ENCODE measurements around the gene CRAMP1. TPM values are rescaled to one million over a fixed set of nuclear protein-coding genes. Genes with fewer than 3 reads are reported as not detected.

CRAMP1 gene
- total RNA-seq, 1 experiment from 2014 or later, result 28.8 TPM

DNA sequence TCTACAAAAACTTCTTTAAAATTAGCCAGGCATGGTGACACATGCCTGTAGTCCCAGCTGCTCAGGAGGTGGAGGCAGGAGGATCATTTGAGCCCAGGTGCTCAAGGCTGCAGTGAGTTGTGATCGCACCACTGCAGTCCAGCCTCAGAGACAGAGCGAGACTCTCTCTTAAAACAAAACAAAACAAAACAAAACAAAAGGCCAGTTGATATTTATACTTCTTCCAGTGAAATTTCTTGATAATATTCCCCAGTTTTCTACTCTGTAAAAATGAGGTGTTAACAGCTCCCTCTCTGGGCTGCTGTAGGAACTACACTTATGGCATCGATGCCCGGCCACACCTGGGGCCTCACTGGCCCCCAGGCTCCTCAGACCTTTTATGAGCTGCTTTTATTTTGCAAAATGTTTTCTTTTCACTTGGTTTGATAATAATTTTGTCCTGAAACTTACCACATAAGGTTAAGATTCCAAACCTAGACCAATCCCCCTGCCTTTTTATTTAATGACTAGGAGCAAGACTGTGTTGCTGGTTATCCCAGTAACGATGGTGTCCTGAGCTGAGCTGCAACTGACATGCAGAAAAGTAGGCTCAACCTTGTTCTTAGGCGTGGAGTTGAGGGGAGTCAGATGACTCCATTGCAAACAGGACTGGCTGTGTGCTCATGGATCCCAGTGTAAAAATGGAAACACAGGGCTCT, 111.4 kb downstream of the CRAMP1 start:
- POLR2A ChIA-PET, result interaction anchor here (0.5 to 0.8 kb wide), 3 partner anchors 18 to 21 kb away, joined by 3 to 4 read pairs (median 4); partner anchors contain the start of gene MAPK8IP3

DNA sequence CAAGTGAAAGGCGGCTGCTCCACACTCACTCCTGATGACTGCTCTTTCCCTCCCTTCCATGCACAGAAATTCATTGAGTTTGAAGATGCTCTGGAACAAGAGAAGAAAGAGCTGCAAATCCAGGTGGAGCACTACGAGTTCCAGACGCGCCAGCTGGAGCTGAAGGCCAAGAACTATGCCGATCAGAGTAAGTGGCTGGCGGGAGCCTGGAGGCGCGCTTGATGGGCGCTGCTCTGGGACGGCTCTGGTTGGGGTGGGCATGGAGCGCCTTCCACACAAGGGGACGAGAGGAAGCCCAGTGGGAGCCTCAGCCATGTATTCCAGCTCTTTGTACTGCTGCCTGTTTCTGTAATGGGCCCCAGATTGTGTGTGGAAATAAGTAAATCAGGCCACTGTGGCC, 112.3 kb downstream of the CRAMP1 start:
- H3K36me3 ChIP-seq (ENCODE audit: control insufficient read depth, insufficient read depth, low read length), result no peaks in the 10 kb centered on the region
- peaks cover 42% of the 10 kb centered on the region for H3K4me1 ChIP-seq (ENCODE audit: control insufficient read depth, insufficient read depth, low read length)
- POLR2A ChIA-PET, result no interaction called here
- TF ChIP-seq SIN3A (IDR thresholded peaks at IDR 0.05; ENCODE audit: borderline replicate concordance, insufficient read depth, low read depth, low read length), result no peak
- no peak for TF ChIP-seq TCF7L2 (IDR thresholded peaks at IDR 0.05; ENCODE audit: low read depth, low read length)
- TF ChIP-seq, protein P1, sequence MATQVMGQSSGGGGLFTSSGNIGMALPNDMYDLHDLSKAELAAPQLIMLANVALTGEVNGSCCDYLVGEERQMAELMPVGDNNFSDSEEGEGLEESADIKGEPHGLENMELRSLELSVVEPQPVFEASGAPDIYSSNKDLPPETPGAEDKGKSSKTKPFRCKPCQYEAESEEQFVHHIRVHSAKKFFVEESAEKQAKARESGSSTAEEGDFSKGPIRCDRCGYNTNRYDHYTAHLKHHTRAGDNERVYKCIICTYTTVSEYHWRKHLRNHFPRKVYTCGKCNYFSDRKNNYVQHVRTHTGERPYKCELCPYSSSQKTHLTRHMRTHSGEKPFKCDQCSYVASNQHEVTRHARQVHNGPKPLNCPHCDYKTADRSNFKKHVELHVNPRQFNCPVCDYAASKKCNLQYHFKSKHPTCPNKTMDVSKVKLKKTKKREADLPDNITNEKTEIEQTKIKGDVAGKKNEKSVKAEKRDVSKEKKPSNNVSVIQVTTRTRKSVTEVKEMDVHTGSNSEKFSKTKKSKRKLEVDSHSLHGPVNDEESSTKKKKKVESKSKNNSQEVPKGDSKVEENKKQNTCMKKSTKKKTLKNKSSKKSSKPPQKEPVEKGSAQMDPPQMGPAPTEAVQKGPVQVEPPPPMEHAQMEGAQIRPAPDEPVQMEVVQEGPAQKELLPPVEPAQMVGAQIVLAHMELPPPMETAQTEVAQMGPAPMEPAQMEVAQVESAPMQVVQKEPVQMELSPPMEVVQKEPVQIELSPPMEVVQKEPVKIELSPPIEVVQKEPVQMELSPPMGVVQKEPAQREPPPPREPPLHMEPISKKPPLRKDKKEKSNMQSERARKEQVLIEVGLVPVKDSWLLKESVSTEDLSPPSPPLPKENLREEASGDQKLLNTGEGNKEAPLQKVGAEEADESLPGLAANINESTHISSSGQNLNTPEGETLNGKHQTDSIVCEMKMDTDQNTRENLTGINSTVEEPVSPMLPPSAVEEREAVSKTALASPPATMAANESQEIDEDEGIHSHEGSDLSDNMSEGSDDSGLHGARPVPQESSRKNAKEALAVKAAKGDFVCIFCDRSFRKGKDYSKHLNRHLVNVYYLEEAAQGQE (IDR thresholded peaks at IDR 0.05; ENCODE audit: insufficient read depth in 1 of 2, low read depth in 2 of 2, low read length in 1 of 2), result no peak
- no peak for TF ChIP-seq POLR2AphosphoS5 (IDR thresholded peaks at IDR 0.05; ENCODE audit: low read depth, low read length)
- TF ChIP-seq, protein P2, sequence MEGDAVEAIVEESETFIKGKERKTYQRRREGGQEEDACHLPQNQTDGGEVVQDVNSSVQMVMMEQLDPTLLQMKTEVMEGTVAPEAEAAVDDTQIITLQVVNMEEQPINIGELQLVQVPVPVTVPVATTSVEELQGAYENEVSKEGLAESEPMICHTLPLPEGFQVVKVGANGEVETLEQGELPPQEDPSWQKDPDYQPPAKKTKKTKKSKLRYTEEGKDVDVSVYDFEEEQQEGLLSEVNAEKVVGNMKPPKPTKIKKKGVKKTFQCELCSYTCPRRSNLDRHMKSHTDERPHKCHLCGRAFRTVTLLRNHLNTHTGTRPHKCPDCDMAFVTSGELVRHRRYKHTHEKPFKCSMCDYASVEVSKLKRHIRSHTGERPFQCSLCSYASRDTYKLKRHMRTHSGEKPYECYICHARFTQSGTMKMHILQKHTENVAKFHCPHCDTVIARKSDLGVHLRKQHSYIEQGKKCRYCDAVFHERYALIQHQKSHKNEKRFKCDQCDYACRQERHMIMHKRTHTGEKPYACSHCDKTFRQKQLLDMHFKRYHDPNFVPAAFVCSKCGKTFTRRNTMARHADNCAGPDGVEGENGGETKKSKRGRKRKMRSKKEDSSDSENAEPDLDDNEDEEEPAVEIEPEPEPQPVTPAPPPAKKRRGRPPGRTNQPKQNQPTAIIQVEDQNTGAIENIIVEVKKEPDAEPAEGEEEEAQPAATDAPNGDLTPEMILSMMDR (IDR thresholded peaks at IDR 0.05), result no peak
- DNase-seq (ENCODE audit: low read depth, low spot score) (no peak), ATAC-seq (no peak)
- intact Hi-C loops (cut with micrococcal nuclease; ENCODE audit: unreplicated experiment) (no loop called here), in situ Hi-C loops (cut with HindIII; ENCODE audit: low pct_unique_long_range_greater_than_20kb, low sequenced_read_pairs) (no loop called here)
- CTCF ChIA-PET, result interaction anchor here (0.6 to 0.8 kb wide), 2 partner anchors 13 to 26 kb away, joined by 3 to 6 read pairs; no protein-coding TSS in a partner anchor
- no TSS peak for BruUV-seq (replicated peaks)
- no peaks in the 10 kb centered on the region for H3K9me3 ChIP-seq (ENCODE audit: control insufficient read depth, insufficient read depth, low read depth, low read length)
- H3K27ac ChIP-seq (ENCODE audit: low read length), result peak overlapping the region; percentile 91
- H3K4me3 ChIP-seq (ENCODE audit: low read depth in 2 of 2, low read length in 2 of 2), result no peak overlapping the region
- H3K27me3 ChIP-seq (ENCODE audit: control insufficient read depth, insufficient read depth, low read length), result no peaks in the 10 kb centered on the region

More for the DNA sequence above, 111.4 kb downstream of the CRAMP1 start:
- Histone ChIP-seq H3K27ac (ENCODE audit: low read length) (peak overlapping the region; percentile 91), H3K9me3 (ENCODE audit: control insufficient read depth, insufficient read depth, low read depth, low read length) (no peaks in the 10 kb centered on the region), H3K4me1 (ENCODE audit: control insufficient read depth, insufficient read depth, low read length) (peaks cover 51% of the 10 kb centered on the region), H3K4me3 (ENCODE audit: low read depth in 2 of 2, low read length in 2 of 2) (no peak overlapping the region), H3K27me3 (ENCODE audit: control insufficient read depth, insufficient read depth, low read length) (no peaks in the 10 kb centered on the region), H3K36me3 (ENCODE audit: control insufficient read depth, insufficient read depth, low read length) (no peaks in the 10 kb centered on the region)
- in situ Hi-C loops (cut with HindIII; ENCODE audit: low pct_unique_long_range_greater_than_20kb, low sequenced_read_pairs), result no loop called here
- BruUV-seq (replicated peaks), result no TSS peak
- DNase-seq (ENCODE audit: low read depth, low spot score), result no peak
- TF ChIP-seq, protein P2 (IDR thresholded peaks at IDR 0.05), result peak; percentile 92
- TF ChIP-seq, protein P1 (IDR thresholded peaks at IDR 0.05; ENCODE audit: insufficient read depth in 1 of 2, low read depth in 2 of 2, low read length in 1 of 2), result no peak
- no peak for TF ChIP-seq TCF7L2 (IDR thresholded peaks at IDR 0.05; ENCODE audit: low read depth, low read length)
- TF ChIP-seq SIN3A (IDR thresholded peaks at IDR 0.05; ENCODE audit: borderline replicate concordance, insufficient read depth, low read depth, low read length), result no peak
- TF ChIP-seq POLR2AphosphoS5 (IDR thresholded peaks at IDR 0.05; ENCODE audit: low read depth, low read length), result no peak
- intact Hi-C loops (cut with micrococcal nuclease; ENCODE audit: unreplicated experiment), result no loop called here
- no peak for ATAC-seq
- CTCF ChIA-PET, result interaction anchor here (0.7 to 0.8 kb wide), 2 partner anchors 12 to 17 kb away, joined by 3 to 6 read pairs; partner anchors contain the start of gene MAPK8IP3
